GM21825 (cell line): Measurements from ENCODE around the gene TBC1D12.
"Not testable (repeated sequence)": the region's sequence is repeated elsewhere in the genome, so short reads cannot be mapped to it uniquely, and the experiment has no call there.

Source experiments
- ATAC-seq: cut with Tn5 transposase; IDR thresholded peaks from one replicate; pipeline ENCODE4 v1.9.1; 2021; ENCODE audit warnings: mild to moderate bottlenecking, moderate library complexity; ENCODE audit not compliant: unreplicated experiment

Gene TBC1D12

DNA sequence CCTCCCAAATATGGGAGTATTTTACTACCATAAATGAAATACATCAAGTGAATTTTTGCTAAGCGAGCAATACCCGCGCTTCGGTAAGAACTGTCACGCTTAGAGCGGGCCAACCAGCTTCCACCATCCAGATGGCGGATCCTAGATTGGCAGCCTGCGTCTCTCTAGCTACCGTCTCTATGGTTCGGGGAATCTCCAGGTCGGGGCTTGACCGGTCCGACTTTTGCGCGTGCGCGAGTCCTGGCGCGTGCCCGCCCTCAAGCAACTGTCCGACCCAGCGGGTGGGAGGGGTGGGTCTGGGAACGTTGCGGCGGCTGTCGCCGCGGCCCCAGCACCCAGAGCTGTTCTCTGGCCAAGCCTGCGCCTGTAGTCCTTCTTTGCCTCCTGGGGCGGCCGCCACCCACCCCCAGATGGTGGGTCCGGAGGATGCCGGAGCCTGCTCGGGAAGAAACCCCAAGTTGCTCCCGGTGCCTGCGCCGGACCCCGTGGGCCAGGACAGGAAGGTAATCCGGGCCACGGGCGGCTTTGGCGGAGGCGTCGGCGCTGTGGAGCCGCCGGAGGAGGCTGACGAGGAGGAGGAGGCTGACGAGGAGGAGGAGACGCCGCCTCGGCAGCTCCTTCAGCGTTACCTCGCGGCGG lies at the start of gene TBC1D12:
TBC1D12 (plus strand) TSS at position 338 of the 639 bp plus-strand sequence; CDS start at position 411, 73 bp downstream.
- peak; percentile 69 for ATAC-seq

DNA sequence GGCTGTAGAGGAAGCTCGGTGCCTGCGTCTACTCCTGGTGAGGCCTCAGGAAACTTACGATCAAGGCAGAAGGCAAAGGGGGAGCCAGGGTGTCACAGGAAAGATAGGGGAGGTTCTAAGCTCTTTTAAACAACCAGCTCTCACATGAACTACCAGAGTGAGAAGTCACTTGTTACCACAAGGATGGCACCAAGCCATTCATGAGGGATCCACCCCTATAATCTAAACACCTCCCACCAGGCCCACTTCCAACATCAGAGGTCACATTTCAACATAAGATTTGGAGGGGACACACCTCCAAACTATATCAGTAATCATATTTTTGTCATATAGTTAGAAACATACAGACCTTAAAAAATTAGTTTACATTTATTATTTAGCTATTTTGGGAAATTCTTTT lies 49.0 kb upstream of the TBC1D12 start:
- ATAC-seq: no peak

DNA sequence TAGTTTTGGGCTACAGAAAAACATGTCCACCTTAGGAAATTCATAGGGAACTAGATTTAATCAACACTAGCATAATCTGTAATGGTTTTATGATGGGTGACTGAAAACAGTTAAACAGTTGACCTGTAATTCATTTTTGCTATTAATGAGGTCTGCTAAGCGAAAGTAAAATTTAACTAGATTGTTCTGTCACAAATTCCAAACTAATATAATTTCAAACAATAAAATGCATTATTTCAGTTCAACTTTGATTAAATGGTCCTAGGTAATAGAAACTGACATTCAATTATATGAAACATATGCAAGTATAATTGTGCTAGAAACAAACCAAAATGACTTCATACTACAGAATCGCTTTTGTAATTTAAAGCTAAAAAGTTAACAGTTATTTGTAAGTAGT lies 46.5 kb upstream of the TBC1D12 start:
- ATAC-seq: no peak

DNA sequence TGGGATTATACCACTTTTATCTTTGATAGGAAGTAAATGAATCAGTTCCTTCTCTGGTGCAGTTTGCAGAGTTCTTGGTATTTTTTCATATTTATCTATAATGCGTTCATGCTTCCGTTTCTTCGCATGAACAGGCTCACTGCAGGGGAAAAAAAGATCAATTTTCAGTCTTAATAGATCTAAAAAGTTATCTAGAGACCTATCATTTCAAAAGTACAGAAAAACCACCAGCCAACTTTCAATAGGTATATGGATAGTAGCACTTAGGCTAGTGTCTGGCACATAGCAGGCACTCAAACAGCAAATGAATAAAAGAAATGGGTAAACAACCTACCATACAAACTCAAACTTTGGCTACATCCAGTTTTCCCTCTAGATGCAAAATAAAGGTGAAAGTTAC lies 45.1 kb upstream of the TBC1D12 start:
- no peak for ATAC-seq

DNA sequence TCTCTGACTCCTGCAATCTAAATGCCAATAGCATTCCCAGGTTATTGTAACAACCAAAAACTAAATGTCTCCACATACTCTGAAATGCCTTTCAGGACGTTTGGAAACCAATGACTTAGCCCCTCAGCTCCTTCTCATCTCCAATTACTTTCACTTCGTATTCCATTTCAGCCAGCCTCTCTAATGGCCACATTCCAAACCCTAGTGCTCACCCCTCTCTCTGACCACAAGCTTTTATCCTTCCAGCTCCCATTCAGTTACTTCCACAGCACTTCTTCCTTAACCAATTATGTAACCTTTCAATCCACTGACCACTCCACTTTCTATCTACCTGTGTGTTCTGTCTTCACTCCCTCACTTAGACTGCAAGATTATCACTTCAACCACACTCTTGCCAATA lies 43.9 kb upstream of the TBC1D12 start:
- ATAC-seq: no peak

DNA sequence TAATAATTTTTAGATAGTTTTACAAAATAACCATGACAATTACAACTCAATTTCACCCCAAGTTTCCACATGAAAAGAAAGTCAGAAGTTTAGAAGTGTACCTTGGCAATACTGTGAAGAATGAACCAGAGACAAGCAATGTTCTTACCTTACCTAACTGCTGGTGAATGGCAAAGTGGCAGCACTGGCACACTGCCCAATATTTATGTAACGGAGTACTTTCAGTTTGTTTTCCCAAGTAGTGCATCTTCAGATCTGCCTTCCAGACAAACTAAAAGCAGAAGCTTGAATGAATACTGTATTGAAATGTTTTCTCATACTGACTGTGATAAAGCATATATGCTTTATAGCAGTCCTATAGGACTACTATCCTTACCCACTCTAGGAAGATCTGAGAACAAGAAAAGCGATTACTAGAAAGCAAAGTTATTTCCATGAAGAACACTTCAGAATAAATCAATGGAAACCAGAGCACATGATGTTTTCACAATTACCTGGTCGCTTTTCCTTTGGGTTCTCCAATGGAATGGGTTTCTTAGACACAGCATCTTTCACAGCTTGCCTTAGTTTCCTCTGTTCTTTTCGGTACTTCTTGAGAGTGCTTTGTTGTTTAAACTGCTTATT lies 41.1 kb upstream of the TBC1D12 start:
- no peak for ATAC-seq

DNA sequence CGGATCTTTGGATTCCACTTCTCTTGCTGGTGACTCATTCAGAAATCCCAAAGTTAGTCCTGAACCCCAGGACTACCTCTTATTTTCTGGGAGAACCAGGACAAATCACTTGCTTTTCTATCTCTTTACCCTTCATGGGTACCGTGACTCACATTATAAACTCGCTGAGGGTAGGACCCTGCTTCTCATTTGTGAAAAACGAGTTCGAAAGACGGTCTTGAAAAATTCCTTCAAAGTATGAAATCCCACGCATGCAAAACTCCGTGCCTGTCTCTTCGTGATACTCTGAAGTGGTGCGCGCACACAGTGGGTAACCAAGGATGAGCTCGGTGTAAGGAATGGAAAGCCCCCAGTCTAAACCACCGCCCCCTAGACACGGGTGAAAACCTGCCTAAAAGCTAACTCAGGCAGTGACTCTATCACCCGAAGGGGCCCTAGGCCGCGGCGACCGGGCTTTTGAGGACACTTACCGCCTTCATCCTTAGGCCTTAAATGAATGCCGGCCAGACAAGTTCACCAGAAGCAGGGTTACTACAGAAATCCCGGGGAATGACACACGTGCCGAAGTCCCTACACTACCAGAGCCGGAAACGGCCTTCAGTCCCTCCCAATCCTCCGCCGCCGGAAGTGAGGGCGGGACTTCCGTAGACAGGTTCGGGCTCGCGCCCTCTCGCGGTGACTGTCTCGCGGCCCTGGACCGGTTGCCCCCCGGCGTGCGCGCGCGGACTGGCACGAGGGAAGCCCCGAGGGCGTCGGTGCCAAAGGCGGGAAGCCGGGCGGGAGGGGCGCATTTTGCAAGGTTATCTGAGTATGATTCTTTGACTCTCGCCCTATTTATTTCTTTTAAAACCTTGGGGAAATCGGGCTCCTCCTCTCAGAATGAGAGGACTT lies 39.7 kb upstream of the TBC1D12 start, which contains the start of gene NOC3L:
NOC3L (minus strand) TSS at position 580 of the 891 bp plus-strand sequence; CDS start at position 479, 101 bp downstream.
- ATAC-seq: peak; percentile 99

DNA sequence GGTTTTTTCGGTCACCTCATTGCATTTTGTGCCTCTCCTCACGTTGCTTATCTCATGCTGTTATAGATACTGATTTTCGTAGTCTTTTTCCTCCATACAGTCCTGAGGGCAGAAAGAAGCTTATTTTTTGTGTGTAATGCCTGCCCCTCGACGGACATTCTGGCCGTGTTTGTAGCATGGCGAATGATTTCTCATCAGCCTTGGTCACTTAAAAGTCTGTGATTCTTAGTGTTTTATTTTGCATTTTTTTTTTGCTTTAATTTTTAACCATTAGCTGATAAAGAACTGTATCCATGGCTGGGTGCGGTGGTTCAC lies 39.1 kb upstream of the TBC1D12 start:
- peak; percentile 15 for ATAC-seq

DNA sequence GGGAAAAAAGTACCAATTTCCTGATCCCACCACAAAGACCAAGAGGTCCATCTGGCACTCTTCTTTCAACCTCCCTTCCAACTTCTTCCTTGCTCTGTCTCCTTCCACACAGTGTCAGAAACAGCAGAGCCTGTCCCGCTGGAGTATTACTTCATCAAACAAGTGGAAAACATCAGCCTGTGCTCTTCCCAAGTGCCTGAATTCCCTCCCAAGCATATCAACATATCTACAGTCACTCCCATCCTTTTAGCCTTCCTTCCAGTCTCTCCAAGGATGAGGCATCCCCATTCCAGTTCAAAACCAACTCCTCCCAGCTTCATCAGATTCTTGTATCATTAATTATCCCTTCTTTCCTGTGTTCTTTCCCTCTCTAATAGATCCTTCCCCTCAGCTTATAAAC lies 37.9 kb upstream of the TBC1D12 start:
- no peak for ATAC-seq

DNA sequence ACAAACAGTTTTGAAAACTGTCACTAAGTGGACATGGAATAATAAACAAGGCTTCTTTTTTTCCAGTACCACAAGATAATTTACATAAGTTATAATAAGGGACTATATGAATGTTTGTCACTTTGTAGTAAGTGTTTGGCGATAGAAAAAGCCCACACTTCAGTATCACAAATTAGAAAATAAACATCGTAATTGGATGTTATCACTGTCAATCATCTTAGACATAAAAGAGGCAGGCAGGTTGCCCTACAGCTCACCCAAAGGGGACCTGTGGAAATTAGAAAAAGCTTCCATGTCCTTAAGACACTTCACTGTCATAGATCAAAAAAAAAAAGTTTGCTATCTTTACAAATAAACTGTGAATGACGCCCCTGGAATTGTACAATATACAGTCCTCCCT lies 36.0 kb upstream of the TBC1D12 start:
- no peak for ATAC-seq

DNA sequence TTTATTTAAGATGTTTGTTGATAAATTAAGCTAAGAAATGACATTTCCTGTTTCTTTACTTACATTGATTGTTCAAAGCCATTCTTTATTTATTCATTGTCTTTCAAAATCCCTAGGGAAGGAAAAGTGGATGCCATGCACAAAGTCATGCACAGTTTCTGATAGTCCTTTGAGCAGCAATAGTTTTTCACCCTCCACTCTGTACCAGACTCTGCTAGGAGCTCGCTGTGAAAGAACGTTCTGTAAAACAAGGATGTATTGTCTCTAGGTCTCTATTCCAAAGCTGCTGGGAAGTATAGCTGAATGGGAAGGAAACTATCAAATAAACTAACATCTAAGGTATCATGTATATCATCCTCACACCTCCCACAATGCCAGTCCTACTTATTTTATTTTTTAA lies 31.8 kb upstream of the TBC1D12 start:
- no peak for ATAC-seq

DNA sequence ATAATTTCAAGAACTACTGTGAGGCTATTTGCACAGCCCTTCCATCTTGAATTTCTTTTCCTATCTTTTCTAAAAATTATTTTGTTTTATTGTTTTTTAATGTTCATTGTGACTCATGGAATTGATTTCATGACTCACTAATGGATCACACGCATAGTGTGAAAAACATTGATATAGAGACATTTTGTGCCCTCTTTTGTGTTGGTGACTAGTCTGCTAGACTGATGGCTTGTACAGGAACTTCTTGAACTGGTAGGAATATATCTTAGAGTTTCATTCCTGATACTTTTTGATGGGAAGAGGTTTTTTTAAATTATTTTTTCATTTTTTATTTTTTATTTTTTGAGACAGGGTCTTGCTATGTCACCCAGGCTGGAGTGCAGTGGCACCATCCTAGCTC lies 27.0 kb upstream of the TBC1D12 start:
- ATAC-seq: no peak

DNA sequence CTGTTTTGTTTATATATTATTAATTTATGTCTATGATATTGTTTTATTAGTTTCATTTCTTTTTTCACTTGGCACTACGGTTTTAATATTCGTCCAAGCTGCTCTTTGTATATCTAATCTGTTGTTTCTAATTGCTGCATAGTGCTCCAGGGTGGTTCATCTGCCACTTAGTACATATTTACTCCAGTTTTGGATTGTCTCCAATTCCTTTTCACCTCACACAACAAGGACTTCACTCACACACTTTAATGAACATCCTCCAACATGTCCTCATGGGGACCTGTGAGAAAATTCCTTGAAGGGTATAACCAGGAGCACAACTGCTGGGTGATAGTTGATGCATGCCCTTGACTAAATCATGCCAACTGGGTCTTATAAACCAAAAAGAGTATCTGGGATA lies 25.5 kb upstream of the TBC1D12 start:
- ATAC-seq: no peak

DNA sequence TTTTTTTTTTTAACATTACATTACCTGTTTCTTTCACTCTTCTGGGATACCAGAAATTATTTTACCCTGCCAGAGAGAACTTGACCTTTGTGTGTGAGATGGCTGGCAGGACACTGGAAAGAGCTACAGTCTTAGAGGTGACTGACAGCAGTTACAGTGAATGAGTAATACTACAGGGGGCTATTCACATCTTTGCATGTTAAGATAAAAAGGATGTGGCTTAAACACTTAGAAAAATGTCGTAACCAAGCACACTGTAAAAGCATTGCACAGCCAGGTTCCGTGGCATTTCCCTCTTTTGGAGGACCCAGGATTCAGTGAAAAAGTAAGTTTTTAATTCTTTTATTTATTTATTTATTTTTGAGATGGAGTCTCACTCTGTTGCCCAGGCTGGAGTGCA lies 18.8 kb upstream of the TBC1D12 start:
- ATAC-seq: no peak

DNA sequence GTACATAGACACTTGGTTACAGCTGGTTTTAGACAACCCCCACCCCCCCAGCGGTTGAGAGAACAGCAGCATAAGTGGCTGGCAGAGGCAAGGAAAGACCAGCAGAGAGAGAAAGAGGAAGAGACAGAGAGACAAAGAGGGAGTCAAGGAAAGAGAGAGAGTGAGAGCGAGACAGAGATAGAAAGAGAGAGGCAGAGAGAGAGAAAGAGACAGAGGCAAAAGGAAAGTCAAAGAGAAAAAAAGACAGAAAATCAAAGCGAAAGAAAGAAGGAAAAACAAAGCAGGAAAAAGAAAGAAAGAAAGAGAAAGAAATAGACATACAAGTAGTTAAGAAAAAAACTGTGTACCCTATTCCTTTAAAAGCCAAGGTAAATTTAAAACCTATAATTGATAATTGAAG lies 16.6 kb upstream of the TBC1D12 start:
- ATAC-seq: not testable (repeated sequence)

DNA sequence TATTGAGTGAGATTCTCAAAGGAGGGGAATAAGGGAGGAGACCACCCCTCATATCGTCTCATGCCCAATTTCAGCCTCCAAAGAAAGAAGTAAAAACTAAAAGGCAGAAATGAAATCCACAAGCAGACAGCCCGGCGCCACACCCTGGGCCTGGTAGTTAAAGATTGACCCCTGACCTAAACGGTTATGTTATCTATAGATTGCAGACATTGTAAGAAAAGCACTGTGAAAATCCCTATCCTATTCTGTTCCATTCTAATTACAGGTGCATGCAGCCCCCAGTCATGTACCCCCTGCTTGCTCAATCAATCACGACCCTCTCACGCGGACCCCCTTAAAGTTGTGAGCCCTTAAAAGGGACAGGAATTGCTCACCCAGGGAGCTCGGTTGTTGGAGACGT lies 10.2 kb upstream of the TBC1D12 start:
- not testable (repeated sequence) for ATAC-seq

DNA sequence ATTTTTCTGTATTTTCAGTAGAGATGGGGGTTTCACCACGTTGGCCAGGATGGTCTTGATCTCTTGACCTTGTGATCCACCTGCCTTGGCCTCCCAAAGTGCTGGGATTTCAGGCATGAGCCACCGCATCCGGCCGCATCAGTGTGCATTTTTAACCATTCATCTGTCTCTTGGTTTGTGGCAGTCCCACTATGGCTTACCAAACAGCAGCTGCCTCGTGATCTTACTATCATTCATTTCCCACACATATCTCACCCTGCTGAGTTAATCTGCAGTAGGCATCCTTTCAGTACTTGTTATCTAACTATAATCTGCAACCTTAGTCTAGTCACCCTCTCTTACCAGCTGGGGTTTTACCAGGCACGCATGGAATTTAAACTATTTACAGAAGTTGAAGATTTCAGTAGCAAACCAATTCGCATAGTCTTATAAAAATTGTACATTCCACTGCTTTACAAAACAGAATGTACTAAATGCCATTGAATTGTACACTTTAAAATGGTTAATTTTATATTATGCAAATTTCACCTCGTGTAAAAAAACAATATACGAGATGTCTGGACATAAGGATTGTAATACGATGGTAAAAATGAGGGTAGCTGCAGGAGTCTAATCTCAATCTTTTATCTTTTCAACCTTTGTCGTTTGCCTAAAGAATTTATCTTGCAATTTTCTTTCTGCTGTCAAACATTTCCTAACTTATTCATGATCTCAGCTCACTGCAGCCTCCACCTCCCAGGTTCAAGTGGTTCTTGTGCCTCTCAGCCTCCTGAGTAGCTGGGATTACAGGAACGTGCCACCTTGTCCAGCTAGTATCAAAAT lies 4.6 kb upstream of the TBC1D12 start:
- ATAC-seq: no peak

DNA sequence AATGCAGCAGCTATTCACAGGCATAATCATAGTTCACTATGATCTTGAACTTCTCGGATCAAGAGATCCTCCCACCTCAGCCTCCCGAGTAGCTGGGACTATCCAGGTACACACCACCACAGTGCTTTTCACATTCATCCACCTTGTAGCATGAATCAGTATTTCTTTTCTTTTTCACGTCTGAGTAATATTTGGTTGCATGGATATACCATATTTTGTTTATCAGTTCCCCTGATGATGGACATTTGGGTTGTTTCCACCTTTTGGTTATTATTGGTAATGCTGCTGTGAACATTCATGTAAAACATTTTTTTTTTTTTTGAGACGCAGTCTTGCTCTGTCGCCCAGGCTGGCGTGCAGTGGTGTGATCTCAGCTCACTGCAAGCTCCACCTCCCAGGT lies 3.6 kb upstream of the TBC1D12 start:
- no peak for ATAC-seq

DNA sequence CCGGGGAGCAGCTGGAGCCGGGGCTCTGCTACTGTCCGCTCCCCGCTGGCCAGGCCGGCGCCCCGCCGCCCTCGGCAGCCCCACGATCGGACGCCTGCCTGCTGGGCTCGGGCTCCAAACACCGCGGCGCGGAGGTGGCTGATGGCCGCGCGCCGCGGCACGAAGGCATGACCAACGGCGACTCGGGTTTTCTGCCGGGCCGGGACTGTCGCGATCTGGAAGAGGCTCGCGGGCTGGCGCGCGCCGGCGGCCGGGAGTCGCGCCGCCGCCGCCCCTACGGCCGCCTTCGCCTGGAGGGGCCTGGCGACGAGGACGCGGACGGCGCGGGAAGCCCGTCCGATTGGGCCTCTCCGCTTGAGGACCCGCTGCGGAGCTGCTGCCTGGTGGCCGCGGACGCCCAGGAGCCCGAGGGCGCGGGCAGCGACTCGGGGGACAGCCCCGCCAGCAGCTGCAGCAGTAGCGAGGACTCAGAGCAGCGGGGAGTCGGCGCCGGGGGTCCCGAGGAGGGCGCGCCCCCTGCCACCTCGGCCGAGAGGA lies 570 bp downstream of the TBC1D12 start:
- peak; percentile 25 for ATAC-seq

DNA sequence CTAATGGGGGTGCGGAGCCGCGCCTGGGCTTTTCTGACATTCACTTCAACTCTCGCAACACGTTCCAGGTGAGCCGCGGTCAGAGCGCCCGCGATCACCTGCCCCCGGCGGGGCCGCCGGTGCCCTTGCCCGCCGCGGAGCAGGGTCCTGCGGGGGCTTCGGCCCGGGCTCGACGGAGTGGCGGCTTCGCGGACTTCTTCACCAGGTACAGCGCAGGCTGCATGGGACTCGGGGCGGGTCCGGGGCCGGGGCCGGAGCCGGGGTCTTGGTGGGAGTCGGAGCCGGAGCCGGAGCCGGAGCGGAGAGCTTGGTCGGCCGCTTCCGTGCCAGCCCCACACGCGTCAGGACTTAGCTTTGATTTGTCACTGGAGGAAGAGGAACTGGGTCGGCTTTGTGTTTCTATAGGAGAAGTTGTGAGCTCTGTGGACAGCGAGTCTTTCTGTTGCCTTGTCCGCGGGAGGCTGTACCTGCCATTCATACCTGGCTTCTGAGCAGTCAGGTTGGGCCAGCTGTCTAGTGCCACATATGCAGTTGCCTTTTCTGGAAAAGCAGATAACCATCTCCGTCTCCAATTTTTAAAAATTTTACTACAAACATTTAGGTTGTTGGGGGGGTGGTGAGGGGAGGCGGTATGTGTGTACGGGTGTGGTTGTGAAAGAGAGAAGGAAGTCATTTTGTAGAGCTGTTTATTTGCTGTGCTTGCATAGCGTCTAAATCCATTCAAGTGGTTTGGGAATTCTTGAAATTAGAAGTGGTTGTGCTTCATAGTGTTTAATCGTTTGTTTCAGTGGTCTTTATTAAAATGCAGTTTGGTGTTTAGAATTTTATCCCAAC lies 1.3 kb downstream of the TBC1D12 start:
- ATAC-seq: peak; percentile 66
